GM19351 (cell line): ENCODE measurements around the gene TYW5.

ENCODE experiments used
- ATAC-seq: cut with Tn5 transposase; IDR thresholded peaks from one replicate; pipeline ENCODE4 v1.9.1; 2021; ENCODE audit warnings: mild to moderate bottlenecking, moderate library complexity; ENCODE audit not compliant: unreplicated experiment

The TYW5 gene

GRCh38 chr2:199975273-199975895 is 20.1 kb upstream of the TYW5 start:
- ATAC-seq, result no peak

- no peak for ATAC-seq
Observed at GRCh38 chr2:199973703-199974102, 18.4 kb upstream of the TYW5 start.

- ATAC-seq, result no peak
Observed at GRCh38 chr2:199972088-199972626, 16.9 kb upstream of the TYW5 start.

GRCh38 chr2:199968126-199968525 is 12.8 kb upstream of the TYW5 start:
- ATAC-seq, result no peak

GRCh38 chr2:199966976-199967375 is 11.7 kb upstream of the TYW5 start:
- no peak for ATAC-seq

- ATAC-seq, result no peak
Observed at GRCh38 chr2:199966405-199966804, 11.1 kb upstream of the TYW5 start.

GRCh38 chr2:199962203-199962602 is 6.9 kb upstream of the TYW5 start:
- no peak for ATAC-seq

GRCh38 chr2:199958014-199958413 is 2.7 kb upstream of the TYW5 start:
- no peak for ATAC-seq

GRCh38 chr2:199956062-199956380 is 730 bp upstream of the TYW5 start:
- no peak for ATAC-seq

- peak; percentile 47 for ATAC-seq
Observed at GRCh38 chr2:199955007-199955338, 318 bp downstream of the TYW5 start.

GRCh38 chr2:199951023-199951422 is 4.3 kb downstream of the TYW5 start:
- no peak for ATAC-seq

- no peak for ATAC-seq
Observed at GRCh38 chr2:199950396-199950795, 4.9 kb downstream of the TYW5 start.

GRCh38 chr2:199946836-199947235 is 8.5 kb downstream of the TYW5 start:
- ATAC-seq, result no peak

GRCh38 chr2:199946196-199946595 is 9.1 kb downstream of the TYW5 start:
- no peak for ATAC-seq

GRCh38 chr2:199943373-199943772 is 11.9 kb downstream of the TYW5 start:
- no peak for ATAC-seq

GRCh38 chr2:199940373-199940772 is 14.9 kb downstream of the TYW5 start:
- peak; percentile 85 for ATAC-seq

GRCh38 chr2:199936554-199936953 is 18.7 kb downstream of the TYW5 start:
- ATAC-seq, result no peak

GRCh38 chr2:199933466-199933865 is 21.8 kb downstream of the TYW5 start:
- no peak for ATAC-seq

GRCh38 chr2:199932312-199932855 is 22.9 kb downstream of the TYW5 start:
- no peak for ATAC-seq

- no peak for ATAC-seq
Observed at GRCh38 chr2:199929262-199929661, 26.0 kb downstream of the TYW5 start.

GRCh38 chr2:199928626-199929025 is 26.7 kb downstream of the TYW5 start:
- ATAC-seq, result no peak

- ATAC-seq, result no peak
Observed at GRCh38 chr2:199928226-199928625, 27.1 kb downstream of the TYW5 start.

GRCh38 chr2:199926806-199927205 is 28.5 kb downstream of the TYW5 start:
- ATAC-seq, result no peak
